HCT116 (cell line): ENCODE measurements around the gene GPD2. TPM values are rescaled to one million over a fixed set of nuclear protein-coding genes. Genes with fewer than 3 reads are reported as not detected.

ENCODE experiments used
- ATAC-seq: fragments of 200-7000 bp; cut with Tn5 transposase; 2 replicates; pipeline ENCODE4 v1.9.1; 2020; ENCODE audit warnings: mild to moderate bottlenecking, moderate library complexity
- BruUV-seq: library from RNA; stranded (reverse); fragments of 400-500 nt; replicated peaks from 2 replicates; lab custom pipeline; 2021; lab: Mats Ljungman, UMichigan
- CTCF ChIA-PET: fragments of 300-600 bp; sonication (Branson Sonifier 250); formaldehyde crosslinking; loops from one replicate; lab custom pipeline; 2021; ENCODE audit warnings: antibody characterized with exemption; lab: Charles Lee
- POLR2A ChIA-PET: fragments of 300-600, 350-600 bp; sonication (Branson Sonifier 250); formaldehyde crosslinking; loops from one replicate; lab custom pipeline; 2021; ENCODE audit warnings: antibody characterized with exemption; lab: Charles Lee
- RAD21 ChIA-PET, 2 experiments: fragments of 300-600 bp; sonication (Branson Sonifier 250); formaldehyde crosslinking; loops; one replicate each; lab custom pipeline; 2023; ENCODE audit warnings: low total read pairs in 2 of 2; ENCODE audit not compliant: uncharacterized antibody in 2 of 2, unreplicated experiment in 2 of 2, low non-redundant PET in 1 of 2; lab: Charles Lee
- DNase-seq: peaks from one replicate; pipeline ENCODE4 v3.0.0-alpha.2; 2010; ENCODE audit warnings: low read depth, low spot score
- H2AFZ ChIP-seq: fragments of 200-600 bp; shearing (Covaris generic), sonication (generic); 2 replicates; pipeline ENCODE4 v1.6.1; 2017; ENCODE audit warnings: low read depth, mixed run types, mixed read lengths, antibody characterized with exemption, low read length; ENCODE audit not compliant: poor library complexity, severe bottlenecking
- H3K27ac ChIP-seq: 2 replicates; pipeline ENCODE4 v1.5.1; 2012; ENCODE audit warnings: low read depth, low read length
- H3K27me3 ChIP-seq: fragments of 200-600 bp; sonication (generic); 2 replicates; pipeline ENCODE4 v1.6.1; 2016; ENCODE audit warnings: mixed run types, low read length, mixed read lengths; ENCODE audit not compliant: insufficient read depth
- H3K36me3 ChIP-seq, 2 experiments: fragments of 200-500 bp in 1 of 2; fragments of 200-600 bp in 1 of 2; sonication (Bioruptor generic) in 1 of 2; sonication (generic) in 1 of 2; 2 replicates each; pipeline versions ENCODE4 v1.5.1 to v1.6.1; 2014 to 2016; ENCODE audit warnings: low read length in 2 of 2, inconsistent platforms in 1 of 2, mixed read lengths in 1 of 2, mixed run types in 1 of 2; ENCODE audit not compliant: insufficient read depth in 2 of 2, control insufficient read depth in 1 of 2
- H3K4me1 ChIP-seq, 2 experiments: fragments of 200-600 bp in 1 of 2; sonication (generic) in 1 of 2; 2 replicates each; pipeline versions ENCODE4 v1.5.1 to v1.6.1; 2012 to 2017; ENCODE audit warnings: low read length in 2 of 2, inconsistent platforms in 1 of 2, mild to moderate bottlenecking in 1 of 2, mixed read lengths in 1 of 2, mixed run types in 1 of 2, moderate library complexity in 1 of 2; ENCODE audit not compliant: insufficient read depth in 2 of 2, control insufficient read depth in 1 of 2
- H3K4me2 ChIP-seq: fragments of 200-600 bp; sonication (generic); 2 replicates; pipeline ENCODE4 v1.6.1; 2017; ENCODE audit warnings: mixed run types, low read length, mixed read lengths
- H3K4me3 ChIP-seq, 2 experiments: fragments of 200-600 bp in 1 of 2; sonication (generic) in 1 of 2; replicated peaks in 1 of 2; 2 replicates each; pipeline ENCODE4 v1.5.1; 2011 to 2016; ENCODE audit warnings: low read length in 2 of 2, control low read depth in 1 of 2, low read depth in 1 of 2, mild to moderate bottlenecking in 1 of 2, mixed read lengths in 1 of 2, mixed run types in 1 of 2
- H3K79me2 ChIP-seq: fragments of 200-600 bp; sonication (generic); 2 replicates; pipeline ENCODE4 v1.6.1; 2017; ENCODE audit warnings: mild to moderate bottlenecking, mixed run types, low read length, moderate library complexity, mixed read lengths; ENCODE audit not compliant: insufficient read depth
- H3K9ac ChIP-seq: fragments of 200-600 bp; sonication (generic); 2 replicates; pipeline ENCODE4 v1.6.1; 2016; ENCODE audit warnings: low read length, mixed read lengths
- H3K9me2 ChIP-seq: fragments of 200-600 bp; sonication (generic), shearing (Covaris generic); 2 replicates; pipeline ENCODE4 v1.6.1; 2017; ENCODE audit warnings: mixed run types, mild to moderate bottlenecking, moderate library complexity; ENCODE audit not compliant: insufficient read depth
- H3K9me3 ChIP-seq, 2 experiments: fragments of 200-500 bp in 1 of 2; fragments of 200-600 bp in 1 of 2; sonication (Bioruptor generic) in 1 of 2; sonication (generic) in 1 of 2; 2 replicates each; pipeline ENCODE4 v1.6.1; 2014 to 2017; ENCODE audit warnings: low read length in 2 of 2, mixed read lengths in 2 of 2, inconsistent platforms in 1 of 2, low read depth in 1 of 2, mild to moderate bottlenecking in 1 of 2, mixed run types in 1 of 2, moderate library complexity in 1 of 2; ENCODE audit not compliant: control insufficient read depth in 1 of 2, insufficient read depth in 1 of 2
- H4K20me1 ChIP-seq: fragments of 200-600 bp; sonication (generic), shearing (Covaris generic); 2 replicates; pipeline ENCODE4 v1.6.1; 2017; ENCODE audit warnings: mixed run types, mild to moderate bottlenecking, moderate library complexity; ENCODE audit not compliant: insufficient read depth
- ATF3 ChIP-seq: IDR thresholded peaks from 2 replicates; pipeline ENCODE4 v1.6.1; 2012
- CBX3 ChIP-seq: IDR thresholded peaks from 2 replicates; pipeline ENCODE4 v1.6.1; 2012; ENCODE audit warnings: low read depth
- CEBPB ChIP-seq: IDR thresholded peaks from 2 replicates; pipeline ENCODE4 v1.6.1; 2012; ENCODE audit warnings: low read depth
- EZH2phosphoT487 ChIP-seq: fragments of 200-600 bp; IDR thresholded peaks from 2 replicates; pipeline ENCODE4 v1.6.1; 2018; ENCODE audit warnings: antibody characterized with exemption, borderline replicate concordance
- FOSL1 ChIP-seq: IDR thresholded peaks from 2 replicates; pipeline ENCODE4 v1.6.1; 2012; ENCODE audit warnings: low read depth
- JUND ChIP-seq: IDR thresholded peaks from 2 replicates; pipeline ENCODE4 v1.6.1; 2012
- POLR2A ChIP-seq: IDR thresholded peaks from 2 replicates; pipeline ENCODE4 v1.7.0; 2011; ENCODE audit warnings: borderline replicate concordance; ENCODE audit not compliant: insufficient read depth, insufficient read length; ENCODE audit errors: extremely low read depth
- POLR2AphosphoS5 ChIP-seq: IDR thresholded peaks from 2 replicates; pipeline ENCODE4 v1.6.1; 2011; ENCODE audit warnings: mild to moderate bottlenecking, low read depth, low read length, moderate library complexity
- RAD21 ChIP-seq: IDR thresholded peaks from 2 replicates; pipeline ENCODE4 v1.6.1; 2012; ENCODE audit warnings: low read depth, mild to moderate bottlenecking
- SP1 ChIP-seq: IDR thresholded peaks from 2 replicates; pipeline ENCODE4 v1.6.1; 2012; ENCODE audit warnings: low read depth
- SRF ChIP-seq: IDR thresholded peaks from 2 replicates; pipeline ENCODE4 v1.6.1; 2012; ENCODE audit warnings: low read depth
- TCF7L2 ChIP-seq: IDR thresholded peaks from 2 replicates; pipeline ENCODE4 v1.7.0; 2011; ENCODE audit warnings: borderline replicate concordance, inconsistent platforms; ENCODE audit not compliant: insufficient read depth, insufficient read length; ENCODE audit errors: extremely low read depth
- YY1 ChIP-seq: IDR thresholded peaks from 2 replicates; pipeline ENCODE4 v1.6.1; 2011; ENCODE audit warnings: low read length, low read depth, moderate library complexity, mild to moderate bottlenecking; ENCODE audit not compliant: insufficient replicate concordance; ENCODE audit errors: extremely low read depth
- intact Hi-C: fragments of 100-400 bp; cut with micrococcal nuclease; formaldehyde crosslinking; loops from 2 replicates; pipeline ENCODE4 v1.10.0; 2022
- total RNA-seq: library from RNA; stranded (reverse); gene quantifications from one replicate; pipeline ENCODE4 v1.2.1, GENCODE V29; 2021; ENCODE audit not compliant: unreplicated experiment

GPD2 gene
- total RNA-seq, 1 experiment from 2014 or later, result 80.7 TPM

GRCh38 chr2:156430980-156431358 is 5.2 kb upstream of the GPD2 start:
- no TSS peak for BruUV-seq
- Histone ChIP-seq H3K79me2 (no peaks in the 10 kb centered on the region), H2AFZ (peak overlapping the region; percentile 76), H4K20me1 (no peaks in the 10 kb centered on the region), H3K9ac (peak overlapping the region; percentile 28), H3K4me3 (peak overlapping the region in 1 of 2 experiments; percentile 20; a peak in 2 of 4 replicates), H3K9me2 (no peaks in the 10 kb centered on the region), H3K27me3 (no peaks in the 10 kb centered on the region), H3K4me2 (peak overlapping the region; percentile 58), H3K4me1 (peaks cover 17 to 39% of the 10 kb centered on the region in 2 experiments), H3K27ac (peak overlapping the region; percentile 44; the same call in 1 of the 2 replicates), H3K36me3 (no peaks in the 10 kb centered on the region), H3K9me3 (no peaks in the 10 kb centered on the region)
- RAD21 ChIA-PET, result no interaction called here
- ATAC-seq, result no peak
- CTCF ChIA-PET, result no interaction called here
- intact Hi-C loops, result no loop called here
- no peak for DNase-seq
- TF ChIP-seq RAD21, result peak; percentile 34
- peak; percentile 36; the same call in 1 of the 2 replicates for TF ChIP-seq POLR2AphosphoS5
- TF ChIP-seq FOSL1, result peak; percentile 72
- TF ChIP-seq JUND, result peak; percentile 73
- TF ChIP-seq SP1, result peak; percentile 57
- no peak for TF ChIP-seq SRF
- TF ChIP-seq CEBPB, result peak; percentile 49
- TF ChIP-seq YY1, result no peak
- TF ChIP-seq CBX3, result peak; percentile 75; the same call in 1 of the 2 replicates
- POLR2A ChIA-PET, result interaction anchor here (1.3 kb wide), 1 partner anchor 97 kb away, joined by 3 read pairs; no protein-coding TSS in a partner anchor

- Histone ChIP-seq H3K4me1 (peaks cover 40 to 71% of the 10 kb centered on the region in 2 experiments), H3K9me2 (no peaks in the 10 kb centered on the region), H3K27me3 (no peaks in the 10 kb centered on the region)
- RAD21 ChIA-PET, result no interaction called here
- TF ChIP-seq TCF7L2 (no peak), POLR2A (peak; percentile 22), EZH2phosphoT487 (no peak), ATF3 (no peak)
- TF ChIP-seq, all 23 proteins: peak for 1
- BruUV-seq, result no TSS peak
- H3K36me3 ChIP-seq, result no peaks in the 10 kb centered on the region
- peak overlapping the region; percentile 97 for H3K27ac ChIP-seq
- intact Hi-C loops, result no loop called here
- ChIA-PET POLR2A (interaction anchor here (1.1 kb wide), 1 partner anchor 101 kb away, joined by 7 read pairs; no protein-coding TSS in a partner anchor), CTCF (no interaction called here)
- ATAC-seq, result no peak
- DNase-seq, result no peak
- peak overlapping the region; percentile 54 to 77 for H3K4me3 ChIP-seq
- peaks cover 32% of the 10 kb centered on the region for H3K79me2 ChIP-seq
- no peaks in the 10 kb centered on the region for H3K9me3 ChIP-seq
- H2AFZ ChIP-seq, result no peak overlapping the region
- no peaks in the 10 kb centered on the region for H4K20me1 ChIP-seq
- peak overlapping the region; percentile 85 for H3K4me2 ChIP-seq
- H3K9ac ChIP-seq, result peak overlapping the region; percentile 85
Observed at GRCh38 chr2:156434461-156435291, 1.5 kb upstream of the GPD2 start.
